Loucy (cell line): ENCODE data around the gene PILRB.

Experiments
- CTCF ChIP-seq: fragments of 200-600 bp; sonication (generic); conservative IDR thresholded peaks from 2 replicates; pipeline ENCODE4 v1.5.1; 2014; ENCODE audit warnings: mild to moderate bottlenecking, antibody characterized with exemption, low read length
- EZH2phosphoT487 ChIP-seq: fragments of 200-600 bp; IDR thresholded peaks from 2 replicates; pipeline ENCODE4 v1.6.1; 2018; ENCODE audit warnings: antibody characterized with exemption, mild to moderate bottlenecking, moderate library complexity, borderline replicate concordance

- TF ChIP-seq CTCF (no peak), EZH2phosphoT487 (no peak)
Measured at GRCh38 chr7:100367251-100367620, 9.3 kb downstream of the PILRB start.
